Putamen (tissue), 1 donor: Measurements from ENCODE around the gene CTDSP2.
"Not testable (repeated sequence)": the region's sequence is repeated elsewhere in the genome, so short reads cannot be mapped to it uniquely, and the experiment has no call there.

ENCODE experiments used
- DNase-seq: peaks from one replicate; pipeline ENCODE4 v3.0.0-alpha.2; 2016; ENCODE audit warnings: low spot score

Gene CTDSP2

GRCh38 chr12:57852620-57853500 lies 6.3 kb upstream of the CTDSP2 start:
- no peak for DNase-seq

GRCh38 chr12:57852200-57852599 lies 5.7 kb upstream of the CTDSP2 start:
- DNase-seq, result no peak

DNA sequence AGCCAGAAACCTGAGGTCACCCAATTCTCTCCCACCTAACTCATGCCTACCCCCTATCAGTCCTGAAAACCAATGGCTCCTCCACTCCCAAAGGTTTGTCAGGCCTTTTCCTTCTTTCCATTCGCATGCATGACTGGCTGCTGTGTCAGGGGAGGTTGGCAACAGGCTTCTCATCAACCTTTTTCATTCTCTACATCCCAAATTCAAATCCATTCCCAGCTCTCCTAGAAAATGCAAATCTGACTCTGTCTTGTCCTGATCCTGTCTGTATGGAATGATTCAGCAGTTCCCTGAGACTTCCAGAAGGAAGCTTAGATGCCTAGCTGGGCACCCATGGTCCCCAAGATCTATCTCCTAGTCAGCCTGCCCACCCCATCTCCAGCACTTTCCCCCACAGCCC lies 5.0 kb upstream of the CTDSP2 start:
- DNase-seq, result no peak

GRCh38 chr12:57850854-57851430 lies 4.4 kb upstream of the CTDSP2 start:
- no peak for DNase-seq

DNA sequence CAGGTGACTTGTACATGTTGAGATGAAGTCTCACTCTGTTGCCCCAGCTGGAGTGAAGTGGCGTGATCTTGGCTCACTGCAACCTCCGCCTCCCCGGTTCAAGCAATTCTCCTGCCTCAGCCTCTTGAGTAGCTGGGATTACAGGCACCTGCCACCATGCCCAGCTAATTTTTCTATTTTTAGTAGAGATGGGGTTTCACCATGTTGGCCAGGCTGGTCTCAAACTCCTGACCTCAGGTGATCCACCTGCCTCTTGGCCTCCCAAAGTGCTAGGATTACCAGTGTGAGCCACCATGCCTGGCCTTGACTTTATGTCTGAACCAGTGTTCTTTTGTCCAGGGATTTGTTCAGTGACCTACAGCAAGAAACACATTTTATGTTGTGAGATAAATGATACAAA lies 2.9 kb upstream of the CTDSP2 start:
- DNase-seq, result not testable (repeated sequence)

DNA sequence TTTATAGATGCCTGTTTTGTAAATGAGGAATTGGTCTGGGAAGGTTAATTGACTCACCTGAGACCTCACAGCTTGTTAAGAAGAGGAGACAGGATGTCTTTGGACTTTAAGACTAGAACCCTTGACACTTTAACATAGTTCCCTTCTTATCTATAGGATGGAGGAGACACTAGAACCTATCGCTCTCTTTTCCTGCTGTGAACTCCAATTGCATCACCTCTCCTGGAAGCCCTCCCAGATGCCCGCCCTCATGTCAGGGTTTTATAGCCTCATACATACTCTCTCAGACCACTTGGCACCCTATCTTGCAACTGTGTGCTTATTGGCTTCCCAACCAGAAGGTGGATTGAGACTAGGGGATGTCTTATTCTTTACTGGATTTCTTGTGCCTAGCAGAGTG lies 2.5 kb upstream of the CTDSP2 start:
- no peak for DNase-seq

DNA sequence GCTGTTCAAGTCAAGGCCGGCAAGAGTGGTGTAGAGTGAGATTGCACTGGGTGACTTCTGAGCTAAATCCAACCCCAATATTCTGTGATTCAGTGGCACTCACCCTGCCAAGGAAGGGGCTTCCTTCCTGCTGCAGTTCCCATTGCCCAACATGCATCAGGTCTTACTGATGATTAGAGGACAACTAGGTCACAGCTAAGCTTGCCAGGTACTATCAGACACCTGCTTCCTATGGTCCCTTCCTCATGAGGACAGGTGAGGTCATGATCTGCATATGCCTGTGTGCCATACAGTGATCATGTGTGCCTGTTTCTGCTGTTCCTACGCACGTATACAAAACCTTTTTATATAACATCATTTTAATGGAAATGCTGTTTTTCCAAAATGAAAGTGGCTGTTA lies 1.7 kb upstream of the CTDSP2 start:
- DNase-seq, result no peak

GRCh38 chr12:57846285-57846576 lies 298 bp downstream of the CTDSP2 start:
- DNase-seq, result no peak

- DNase-seq, result peak; percentile 91
Observed at GRCh38 chr12:57845478-57846284, 848 bp downstream of the CTDSP2 start.

DNA sequence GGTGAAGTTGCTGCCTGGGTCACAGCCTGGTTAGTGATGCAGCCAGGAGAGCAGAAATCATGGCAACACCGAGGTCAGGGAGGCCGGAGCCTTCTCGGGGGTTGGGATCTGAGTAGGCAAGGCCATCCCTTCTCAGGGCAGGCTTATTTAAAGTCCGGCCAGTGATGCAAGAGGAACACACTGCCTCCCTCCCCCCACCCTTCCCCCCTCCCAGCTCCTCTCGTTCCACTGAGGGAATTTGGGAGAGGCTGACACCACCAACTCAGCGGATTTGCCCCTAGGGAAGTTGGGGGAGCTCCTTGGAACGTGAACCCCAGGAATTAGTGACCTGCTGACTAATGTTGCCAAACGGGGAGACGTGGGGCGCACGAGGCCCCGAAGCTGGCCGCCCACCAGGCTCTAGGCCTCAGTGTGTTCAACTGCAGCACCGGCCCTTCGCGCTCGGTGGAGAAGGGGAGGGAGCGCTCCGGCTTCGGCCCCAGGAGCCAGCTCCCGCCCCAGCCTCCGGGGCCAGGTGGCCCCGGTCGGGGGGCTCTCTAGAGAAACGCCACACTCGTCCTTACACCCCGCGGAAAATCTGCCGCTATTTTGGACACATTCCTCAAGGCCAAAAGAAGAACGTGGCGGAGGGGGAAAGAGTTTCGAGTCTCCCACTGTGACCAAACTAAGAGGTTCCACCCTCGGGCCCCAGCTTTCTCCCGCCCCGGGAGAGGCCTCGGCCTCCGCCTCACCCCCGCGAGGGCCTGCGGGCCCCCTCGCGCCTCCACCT lies 1.6 kb downstream of the CTDSP2 start:
- no peak for DNase-seq

DNA sequence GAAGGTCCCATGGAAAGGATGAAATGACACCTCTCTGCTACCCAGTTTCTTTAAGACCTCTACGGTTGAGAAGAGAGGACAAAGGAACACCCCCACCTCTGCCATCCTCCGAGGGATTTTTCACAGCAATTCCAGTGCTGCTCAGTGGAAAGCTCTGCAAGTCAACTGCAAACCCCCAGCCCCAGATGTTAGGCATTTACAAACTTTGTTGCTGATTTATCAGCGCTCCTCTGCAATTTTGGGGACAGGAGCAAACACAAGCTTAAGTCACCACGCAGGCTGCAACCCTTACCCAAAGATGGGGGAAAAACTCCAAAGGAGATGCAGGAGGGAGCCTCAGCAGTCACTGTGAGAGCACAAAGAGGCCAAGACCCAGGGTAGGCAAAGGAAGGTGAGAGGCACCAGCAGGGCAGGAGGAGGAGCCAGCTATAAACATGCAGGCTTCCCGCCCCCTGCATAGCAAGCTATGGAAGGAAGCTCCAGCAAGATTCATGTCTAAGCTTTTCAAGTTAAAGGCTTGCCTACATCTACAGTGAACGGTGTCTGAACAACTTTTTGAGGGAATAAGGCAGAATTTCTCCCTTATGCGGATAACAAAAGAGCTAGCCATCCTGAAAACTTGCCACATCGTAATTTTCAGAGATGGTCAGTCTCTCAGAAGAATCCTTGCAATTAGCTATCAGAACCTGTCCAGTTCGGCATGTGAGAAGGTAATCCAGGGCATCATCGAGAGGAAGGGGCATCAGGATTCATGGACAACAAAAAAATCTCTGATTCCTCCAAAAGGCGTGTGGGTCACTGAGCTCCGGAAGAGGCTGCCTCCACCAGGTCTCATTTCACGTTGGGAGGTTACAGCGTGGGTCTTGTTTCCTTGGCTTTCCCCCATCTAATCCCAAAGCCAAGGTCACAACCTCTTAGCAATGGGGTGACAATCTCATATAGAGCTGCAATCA lies 3.9 kb downstream of the CTDSP2 start:
- DNase-seq, result no peak

DNA sequence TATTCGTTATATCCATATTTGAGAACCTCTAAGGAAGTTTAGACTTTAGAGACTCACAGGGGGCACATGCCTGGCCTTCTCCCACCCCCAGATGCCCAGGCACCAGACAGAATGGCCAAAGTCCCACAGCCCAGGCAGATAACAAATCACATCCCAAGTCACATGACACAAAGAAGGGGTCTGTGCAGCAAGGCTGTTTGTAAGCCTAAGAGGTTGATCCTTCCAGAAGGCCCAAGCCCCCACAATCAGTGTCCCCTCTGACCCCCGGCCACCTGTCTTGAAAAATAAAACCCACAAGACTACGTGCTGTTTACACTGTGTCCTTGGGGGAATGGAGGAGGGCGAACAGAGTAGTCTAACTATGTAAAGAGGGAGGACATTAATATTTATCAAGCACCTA lies 5.1 kb downstream of the CTDSP2 start:
- DNase-seq, result no peak

DNA sequence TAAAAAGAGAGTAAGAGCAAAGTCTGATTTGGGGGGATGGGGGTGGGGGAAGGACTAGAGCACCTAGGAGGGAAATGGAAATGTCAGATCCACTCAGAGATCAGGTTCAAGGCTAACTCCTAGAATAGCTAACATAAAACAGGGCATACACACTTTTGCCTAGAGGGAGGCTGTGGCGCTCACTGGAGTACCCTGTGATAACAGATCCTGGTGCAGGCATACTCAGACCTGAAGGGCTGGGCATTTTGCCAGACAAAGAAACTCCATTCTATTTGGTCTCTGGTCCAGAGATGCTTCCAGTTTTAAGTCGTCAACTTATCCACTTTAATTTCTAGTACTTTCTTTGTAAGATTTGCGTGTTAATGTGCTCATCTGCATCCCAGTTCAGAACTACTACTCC lies 5.8 kb downstream of the CTDSP2 start:
- DNase-seq, result no peak

GRCh38 chr12:57839996-57840395 lies 6.5 kb downstream of the CTDSP2 start:
- no peak for DNase-seq

DNA sequence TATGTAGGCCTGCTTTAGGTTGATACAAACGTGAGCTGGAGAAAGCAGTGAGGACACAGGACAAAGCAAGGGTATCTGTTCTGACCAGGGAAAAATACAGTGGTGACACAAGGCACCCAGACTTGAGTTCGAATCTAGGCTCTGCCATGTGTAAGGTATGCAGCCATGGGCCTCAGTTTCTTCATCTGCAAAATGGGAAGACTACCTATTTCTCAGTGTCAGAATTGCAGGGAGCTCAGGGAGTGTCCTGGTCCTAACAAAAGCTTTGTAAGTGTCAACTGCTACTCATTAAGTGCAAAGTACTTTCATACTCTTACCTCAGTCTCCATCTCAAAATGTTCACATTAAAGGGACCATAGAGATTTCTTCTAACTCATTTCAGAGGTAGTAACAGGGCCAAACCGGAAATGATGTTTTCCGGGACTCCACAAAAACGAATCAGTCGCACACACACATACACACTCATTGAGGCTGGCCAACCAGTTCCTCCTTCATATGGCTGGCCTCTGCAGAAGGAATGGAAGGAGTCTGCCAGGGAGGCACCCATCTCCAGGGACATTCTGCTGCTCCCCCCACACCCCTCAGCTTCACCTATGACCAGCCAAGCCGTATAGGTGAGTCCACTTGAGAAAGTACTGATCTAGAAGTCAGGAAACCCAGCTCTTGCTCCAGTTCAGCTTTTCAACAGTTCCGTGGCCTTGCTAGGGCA lies 7.8 kb downstream of the CTDSP2 start:
- no peak for DNase-seq

DNA sequence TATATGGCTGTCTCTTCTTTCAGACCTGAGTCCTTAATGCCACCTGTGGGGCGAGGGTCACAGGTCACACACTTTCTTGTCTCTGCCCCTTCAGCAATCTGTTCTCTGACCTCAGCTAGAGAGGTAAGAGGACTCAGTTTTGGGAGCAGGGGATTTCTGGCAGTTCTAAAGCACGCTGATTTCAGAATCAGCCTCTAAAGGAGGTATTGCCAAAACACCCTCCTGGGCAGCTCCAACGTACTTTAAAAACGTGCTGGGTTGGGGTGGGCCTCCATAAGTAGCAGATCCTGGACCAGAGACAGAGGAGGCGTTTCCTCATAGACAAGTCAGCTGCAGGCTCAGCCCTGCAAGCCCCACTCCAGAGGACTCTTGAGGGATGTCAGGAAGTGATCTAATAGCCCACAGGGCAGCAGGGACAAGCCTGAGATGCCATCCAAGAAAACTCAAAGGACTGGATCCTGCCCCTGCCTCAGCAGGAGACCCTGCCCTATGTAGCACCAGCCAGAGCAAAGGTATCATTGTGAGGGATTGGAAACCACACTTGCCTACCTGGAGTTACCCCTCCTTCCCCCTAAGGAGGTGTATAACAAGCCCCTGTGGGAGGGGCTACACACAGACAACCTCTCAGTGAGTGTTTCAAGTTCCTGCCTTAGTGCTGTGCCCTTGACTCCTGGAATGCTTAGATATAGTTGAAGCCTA lies 8.5 kb downstream of the CTDSP2 start:
- DNase-seq, result no peak

- peak; percentile 65 for DNase-seq
Observed at GRCh38 chr12:57836442-57837375, 9.8 kb downstream of the CTDSP2 start.

GRCh38 chr12:57835366-57836288 lies 10.9 kb downstream of the CTDSP2 start:
- DNase-seq, result no peak
